ENCODE data around the gene MAP3K14.

MAP3K14 gene

DNA sequence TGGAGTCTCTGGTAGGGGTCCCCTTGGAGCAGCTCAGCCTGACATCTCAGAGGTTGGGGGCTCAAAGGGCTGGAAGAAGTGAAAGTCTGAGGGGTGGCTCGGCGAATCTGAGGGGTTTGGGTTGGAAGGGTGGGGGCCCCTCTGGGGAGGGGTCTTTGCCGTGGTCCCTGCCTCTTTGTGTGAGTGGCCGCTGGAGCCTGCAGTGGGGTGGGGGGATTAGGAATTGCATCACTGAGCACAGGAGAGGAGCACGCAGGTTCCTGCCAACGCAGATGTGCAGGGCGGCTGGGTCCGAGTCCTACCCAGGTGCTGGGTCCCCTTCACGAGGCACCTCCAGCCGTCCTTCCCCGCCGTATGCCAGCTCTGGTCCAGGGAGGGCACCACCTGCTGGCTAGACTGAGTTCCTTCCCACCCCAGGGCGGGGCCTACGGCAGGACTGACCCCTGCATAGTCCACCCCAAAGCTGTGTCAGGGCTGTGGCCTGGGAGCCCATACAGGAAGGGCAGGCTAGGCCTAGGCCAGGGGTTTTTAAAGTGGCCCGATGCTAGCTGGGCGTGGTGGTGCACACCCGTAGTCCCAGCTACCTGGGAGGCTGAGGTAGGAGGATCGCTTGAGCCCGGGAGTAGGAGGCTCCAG, 85.2 kb downstream of the MAP3K14 start:
- no peak for DNase-seq

DNA sequence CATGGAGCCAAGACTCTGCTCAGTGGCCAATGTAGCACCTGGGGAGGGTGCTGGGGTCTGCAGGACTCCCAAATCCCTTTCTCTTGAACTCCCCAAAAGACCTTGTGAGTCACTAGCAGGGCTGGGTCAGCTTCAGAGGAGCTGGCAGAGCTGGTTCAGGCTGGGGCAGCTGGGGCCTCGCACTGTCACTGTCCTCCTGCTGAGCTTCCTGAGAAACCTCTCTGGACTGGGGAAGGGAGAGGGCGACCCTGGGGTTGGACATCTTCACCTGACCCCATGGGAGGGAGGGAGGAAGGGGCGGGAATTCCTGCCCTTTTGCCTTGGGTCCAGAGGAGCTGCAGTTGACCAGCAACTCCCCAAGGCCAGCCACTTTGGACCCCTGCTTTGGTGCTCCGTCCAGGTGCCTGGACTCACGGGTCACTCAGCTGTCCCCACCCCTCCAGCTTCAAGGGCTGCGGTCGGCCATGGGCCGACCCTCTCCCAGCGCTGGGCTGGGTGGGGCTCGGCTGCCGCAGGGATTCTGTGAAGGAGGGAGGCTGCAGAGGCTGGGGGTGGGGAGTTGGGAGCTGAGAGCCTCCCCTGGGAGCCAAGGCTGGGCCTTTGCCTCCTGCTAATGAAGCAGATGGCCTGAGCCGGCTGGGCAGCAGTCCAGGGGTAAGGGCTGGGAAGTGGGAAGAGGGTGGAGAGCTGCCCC, 85.9 kb downstream of the MAP3K14 start:
- DNase-seq = no peak

GRCh38 chr17:45230410-45230786, 86.4 kb downstream of the MAP3K14 start:
- no peak for DNase-seq

- DNase-seq = no peak
Observed at GRCh38 chr17:45229681-45230409, 87.0 kb downstream of the MAP3K14 start.

DNA sequence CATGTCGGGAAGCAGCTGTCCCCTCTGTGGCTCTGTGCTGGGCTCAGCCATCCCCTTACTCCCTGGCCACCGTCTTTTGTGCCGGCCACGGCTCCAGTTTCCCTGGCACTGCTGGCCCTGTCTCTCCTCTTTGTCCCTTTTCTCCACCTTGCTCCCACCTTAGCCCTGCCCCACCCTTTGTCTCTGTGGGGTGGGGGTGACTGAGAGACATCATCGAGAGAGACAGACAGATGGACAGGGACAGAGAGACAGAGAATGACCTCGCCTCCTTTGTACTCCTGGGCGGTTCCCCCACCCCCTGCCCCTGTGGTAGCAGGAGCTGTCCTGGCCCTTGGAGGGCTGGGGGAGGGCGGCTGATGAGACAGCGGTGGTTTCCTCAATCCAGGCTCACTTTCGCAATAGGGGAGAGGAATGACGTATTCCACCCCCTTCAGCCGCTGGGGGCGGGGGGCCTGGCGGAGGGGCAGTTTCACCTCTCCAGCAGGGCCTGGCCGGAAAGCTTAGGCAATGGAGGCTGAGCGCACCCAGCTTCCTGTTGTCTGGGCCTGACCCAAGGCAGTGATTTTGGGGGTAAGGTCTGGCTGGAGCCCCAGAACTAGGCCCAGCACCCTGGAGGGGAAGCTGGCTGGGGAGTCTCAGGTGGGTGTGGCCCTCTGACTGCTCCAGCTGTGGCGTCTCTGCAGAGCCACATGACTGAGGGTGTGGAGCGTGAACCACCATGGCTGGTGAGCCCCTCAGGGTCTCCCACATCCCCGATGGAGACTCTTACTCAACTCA, 87.9 kb downstream of the MAP3K14 start:
- peak; percentile 84 for DNase-seq

GRCh38 chr17:45227926-45228762, 88.7 kb downstream of the MAP3K14 start:
- DNase-seq = no peak

- DNase-seq = no peak
Observed at GRCh38 chr17:45227101-45227925, 89.5 kb downstream of the MAP3K14 start.

GRCh38 chr17:45226576-45226975, 90.2 kb downstream of the MAP3K14 start:
- no peak for DNase-seq

GRCh38 chr17:45225964-45226530, 90.8 kb downstream of the MAP3K14 start:
- DNase-seq = peak; percentile 94

DNA sequence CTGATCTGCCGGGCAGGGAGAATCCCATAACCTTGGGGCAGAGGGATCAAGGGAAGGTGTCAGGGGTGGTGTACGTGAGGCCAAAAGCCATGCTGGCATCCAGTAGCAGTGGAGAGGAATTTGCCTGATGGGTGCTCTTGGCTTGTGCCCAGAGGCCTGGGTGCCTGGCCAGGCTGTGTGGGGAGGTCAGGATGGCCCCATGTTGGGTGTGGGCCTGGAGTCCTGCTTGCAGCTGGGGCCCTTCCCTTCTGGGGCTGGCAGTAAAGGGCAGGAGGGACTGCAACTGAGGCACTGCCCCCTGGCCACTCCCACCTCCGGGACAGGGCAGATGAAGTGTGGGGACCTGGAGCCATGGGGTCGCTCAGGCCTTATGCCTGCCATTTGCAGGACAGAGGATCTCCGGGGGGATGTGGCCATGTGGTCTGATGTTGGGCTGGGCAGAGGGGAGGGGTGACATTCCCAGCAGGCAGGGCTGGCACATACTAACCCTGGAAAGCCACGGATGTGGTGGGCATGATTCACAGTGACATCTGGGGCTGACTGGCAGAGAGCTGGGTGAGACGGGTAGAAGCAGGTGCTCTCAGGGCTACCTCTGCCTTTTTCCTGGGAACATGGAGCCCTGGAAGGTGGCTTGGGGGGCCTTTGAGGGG, 91.6 kb downstream of the MAP3K14 start:
- peak; percentile 47 for DNase-seq

DNA sequence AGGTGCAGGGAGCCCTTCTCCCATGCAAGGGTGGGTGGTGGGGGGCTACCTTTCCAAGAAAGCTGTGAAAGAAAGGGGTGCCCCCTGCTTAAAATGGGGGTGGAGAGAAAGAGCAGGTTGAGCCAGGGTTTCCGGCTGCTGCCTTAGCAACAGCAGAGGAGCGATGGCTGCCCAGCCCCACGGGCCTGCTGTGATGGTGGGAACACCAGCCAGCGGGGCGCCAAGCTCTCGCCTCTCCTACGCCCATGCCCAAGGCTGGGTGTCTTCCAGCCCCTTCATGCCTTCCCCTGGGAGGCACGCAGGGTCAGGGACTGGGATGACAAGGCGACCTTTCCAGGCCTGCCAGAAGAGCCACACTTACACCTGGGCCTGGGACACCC, 92.2 kb downstream of the MAP3K14 start:
- no peak for DNase-seq

DNA sequence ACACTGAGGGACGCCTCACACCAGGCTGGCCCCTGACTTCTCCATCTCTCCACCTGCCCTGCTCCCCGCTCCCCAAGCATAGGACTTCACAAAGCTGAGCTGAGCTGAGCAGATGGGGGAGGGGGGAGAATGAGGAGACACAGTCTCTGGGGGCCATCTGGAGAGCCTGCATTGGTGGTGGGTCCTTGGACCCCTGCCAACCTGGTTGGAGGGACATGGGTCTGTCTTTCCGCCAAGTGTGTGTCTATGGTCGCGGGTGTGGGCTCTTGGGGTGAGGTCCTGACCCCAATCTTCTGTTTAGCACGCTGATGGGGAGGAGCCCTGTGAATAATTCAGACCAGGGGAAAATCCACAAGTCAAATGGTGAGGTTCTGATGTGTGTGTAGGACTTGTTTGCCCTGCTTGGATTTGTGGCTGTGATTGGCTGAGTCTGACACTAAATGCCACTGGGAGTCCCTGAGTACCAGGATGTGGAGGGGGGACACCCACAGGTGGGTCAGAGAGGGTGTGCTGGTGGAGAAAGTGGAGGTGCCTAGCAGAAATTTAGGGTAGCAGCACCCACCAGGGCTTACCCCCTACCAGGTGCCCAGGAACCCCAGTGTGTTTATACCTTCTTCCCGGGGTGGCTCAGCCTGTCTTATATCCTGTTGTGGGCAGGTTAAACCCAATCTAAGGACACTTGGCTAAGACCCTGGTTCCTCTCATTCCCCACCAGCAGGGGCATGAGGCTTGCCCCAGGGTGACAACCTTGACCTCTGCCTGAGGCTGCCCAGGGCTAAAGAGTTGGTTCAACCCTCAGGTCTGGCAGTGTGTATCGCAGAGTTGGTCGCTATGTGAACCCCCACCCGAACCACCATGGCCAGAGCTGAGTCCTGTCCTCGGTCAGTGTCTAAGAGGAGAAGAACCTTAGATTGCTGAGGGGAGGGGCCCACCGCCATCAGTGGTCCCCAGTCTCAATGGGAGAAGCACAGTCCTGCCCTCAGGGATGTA, 93.0 kb downstream of the MAP3K14 start:
- DNase-seq = peak; percentile 45

- DNase-seq = no peak
Observed at GRCh38 chr17:45222996-45223538, 93.8 kb downstream of the MAP3K14 start.

- no peak for DNase-seq
Observed at GRCh38 chr17:45222289-45222995, 94.4 kb downstream of the MAP3K14 start.

DNA sequence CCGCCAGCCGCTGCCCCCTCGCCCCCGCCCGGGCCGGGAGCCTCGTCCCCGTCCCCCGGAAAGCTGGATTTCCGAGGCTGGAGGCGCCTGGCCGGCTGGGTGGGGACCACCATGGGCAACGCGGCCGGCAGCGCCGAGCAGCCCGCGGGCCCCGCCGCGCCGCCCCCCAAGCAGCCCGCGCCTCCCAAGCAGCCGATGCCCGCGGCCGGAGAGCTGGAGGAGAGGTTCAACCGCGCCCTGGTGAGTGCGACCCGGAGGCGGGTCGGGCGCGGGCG, 94.9 kb downstream of the MAP3K14 start:
- DNase-seq = no peak

DNA sequence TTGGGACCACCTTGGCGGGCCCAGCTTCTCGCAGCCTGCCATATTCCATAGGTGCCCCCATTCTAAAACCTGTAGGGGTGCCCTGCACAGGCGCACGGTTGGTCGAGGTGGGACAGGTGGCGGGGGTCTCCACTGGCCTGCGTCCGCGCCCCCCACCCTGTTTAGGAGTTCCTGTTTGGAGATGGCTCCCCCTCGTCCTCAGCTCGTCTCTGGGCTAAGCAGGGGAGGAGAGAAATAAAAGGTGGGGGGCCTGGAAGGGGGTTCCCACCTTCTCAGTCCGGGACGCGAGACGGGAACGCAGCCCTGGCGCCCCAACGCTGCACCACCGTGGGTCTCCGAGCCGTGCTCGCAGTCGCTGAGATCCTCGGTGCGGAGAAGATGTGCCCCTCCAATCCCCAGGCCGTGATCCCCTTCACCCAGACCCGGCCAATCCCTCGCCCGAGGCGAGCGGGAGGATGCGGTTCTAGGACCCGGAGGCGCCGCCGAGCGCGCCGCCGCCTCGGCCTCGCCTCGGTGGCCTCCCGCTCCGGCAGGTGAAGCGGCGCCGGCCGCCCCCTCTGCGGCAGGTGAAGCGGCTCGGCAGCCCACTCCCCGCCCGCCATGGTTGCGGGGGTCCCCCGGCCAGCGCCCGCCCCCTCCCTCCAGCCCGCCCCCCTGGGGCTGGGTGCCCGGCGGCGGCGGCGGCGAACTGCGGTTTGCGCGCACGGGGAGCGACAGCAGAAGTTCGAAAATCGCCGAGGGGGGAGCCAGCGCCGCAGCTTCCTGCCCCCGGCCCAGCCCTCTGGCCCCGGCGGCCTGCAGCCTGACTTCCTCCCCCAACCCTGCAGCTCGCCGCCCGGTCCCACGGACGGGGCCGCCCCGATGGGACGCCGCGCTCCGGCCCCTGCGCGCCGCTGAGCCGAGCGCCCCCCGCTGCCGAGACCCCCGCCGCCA, 95.5 kb downstream of the MAP3K14 start, which contains the start of gene FMNL1:
Gene FMNL1, plus strand, starts transcription at position 805 of the 933 bp plus-strand sequence. CDS start 240 bp downstream, outside the sequence.
- peak; percentile 47 for DNase-seq

DNA sequence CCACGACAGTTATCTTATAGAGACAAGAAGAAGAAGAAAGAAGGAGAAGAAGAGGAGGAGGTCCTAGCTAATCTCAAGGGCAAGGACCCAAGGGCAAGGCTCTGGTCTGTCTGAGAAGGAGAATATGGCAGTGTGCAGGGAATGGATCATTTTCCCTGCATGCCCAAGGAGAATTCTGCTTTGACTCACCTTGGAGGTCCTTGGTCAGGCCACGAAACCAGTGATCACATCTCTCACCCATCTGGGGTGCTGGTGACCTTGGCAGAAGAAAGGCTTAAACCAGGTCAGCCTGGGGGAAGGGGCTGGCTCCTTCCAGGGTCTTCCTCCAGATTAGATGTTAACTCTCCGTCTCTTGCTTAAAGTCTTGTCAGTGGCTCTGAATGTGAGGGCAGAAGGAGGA, 96.7 kb downstream of the MAP3K14 start:
- no peak for DNase-seq

Data from effector CD4-positive, alpha-beta T cell (primary cell).